A549 treated with Mapracorat at 1 μM for 4 hours (cell line): ENCODE data around the gene SPATA1. TPM values are rescaled to one million over a fixed set of nuclear protein-coding genes. Genes with fewer than 3 reads are reported as not detected.

ENCODE experiments used
- total RNA-seq: library from RNA; stranded (reverse); fragments of 200-300 nt; extraction: Qiagen RNA extraction; gene quantifications from 5 replicates; pipeline ENCODE4 v1.2.3, GENCODE V29; 2022

Gene SPATA1, protein sequence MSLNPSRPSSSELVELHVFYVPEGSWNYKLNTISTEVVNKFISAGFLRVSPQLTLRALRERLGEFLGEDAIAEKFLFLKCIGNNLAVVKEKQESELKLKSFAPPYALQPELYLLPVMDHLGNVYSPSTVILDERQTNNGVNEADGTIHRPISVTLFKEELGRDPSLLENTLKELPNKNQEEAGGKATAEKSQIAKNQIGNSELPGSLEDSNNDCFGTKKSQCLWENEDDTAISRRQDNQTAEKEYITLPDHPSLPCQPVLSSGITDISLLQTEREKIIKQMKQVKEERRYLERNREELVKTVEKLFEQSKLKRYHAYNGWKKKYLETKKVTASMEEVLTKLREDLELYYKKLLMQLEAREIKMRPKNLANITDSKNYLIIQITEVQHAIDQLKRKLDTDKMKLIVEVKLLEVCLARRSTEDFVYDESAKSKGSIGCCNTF
- 1.0 to 1.9 TPM (median 1.1 TPM) in 3 of 5 replicates, not detected in the others for total RNA-seq

DNA sequence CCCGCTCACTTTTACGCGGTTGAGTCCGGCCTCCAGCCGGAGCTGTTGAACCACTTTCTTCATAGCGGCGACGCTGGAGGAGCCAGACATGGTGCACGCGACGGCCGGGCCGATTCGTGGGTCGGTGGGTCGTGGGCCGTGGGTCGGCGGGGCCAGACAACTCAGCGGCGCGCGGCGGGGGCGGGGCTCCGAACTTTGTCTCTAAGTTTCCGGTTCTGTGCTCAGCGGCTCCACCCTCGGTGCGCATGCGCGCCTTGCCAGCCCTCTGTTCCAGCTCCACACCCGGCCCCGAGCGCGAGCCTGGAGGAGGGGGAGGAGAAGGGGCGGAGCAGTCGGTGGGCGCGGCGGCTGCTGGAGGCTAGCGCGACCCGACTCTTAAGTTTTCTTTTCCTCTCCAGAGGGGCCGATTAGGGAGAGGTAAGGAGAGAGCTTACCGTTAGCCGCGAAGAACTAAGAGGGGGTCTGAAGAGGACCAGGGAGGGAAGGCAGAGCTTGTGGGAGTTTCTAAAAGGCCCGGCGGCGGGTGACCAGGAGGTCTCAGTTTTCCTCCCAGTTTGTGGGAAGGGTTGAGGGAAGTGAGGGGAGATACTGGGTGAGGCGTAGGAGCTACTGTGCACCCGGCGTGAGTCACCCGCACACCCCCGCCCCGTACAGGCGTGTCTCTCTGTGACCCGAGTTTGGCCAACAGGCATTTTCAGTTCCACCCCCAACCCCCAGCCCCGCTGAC, at the start of gene SPATA1, which contains the start of gene GNG5:
Gene SPATA1, plus strand, starts transcription at position 385 of the 727 bp plus-strand sequence. CDS start 9,974 bp downstream, outside the sequence.
Gene GNG5, minus strand, starts transcription at position 580 of the 727 bp plus-strand sequence. Its CDS starts 490 bp downstream, at position 90.

DNA sequence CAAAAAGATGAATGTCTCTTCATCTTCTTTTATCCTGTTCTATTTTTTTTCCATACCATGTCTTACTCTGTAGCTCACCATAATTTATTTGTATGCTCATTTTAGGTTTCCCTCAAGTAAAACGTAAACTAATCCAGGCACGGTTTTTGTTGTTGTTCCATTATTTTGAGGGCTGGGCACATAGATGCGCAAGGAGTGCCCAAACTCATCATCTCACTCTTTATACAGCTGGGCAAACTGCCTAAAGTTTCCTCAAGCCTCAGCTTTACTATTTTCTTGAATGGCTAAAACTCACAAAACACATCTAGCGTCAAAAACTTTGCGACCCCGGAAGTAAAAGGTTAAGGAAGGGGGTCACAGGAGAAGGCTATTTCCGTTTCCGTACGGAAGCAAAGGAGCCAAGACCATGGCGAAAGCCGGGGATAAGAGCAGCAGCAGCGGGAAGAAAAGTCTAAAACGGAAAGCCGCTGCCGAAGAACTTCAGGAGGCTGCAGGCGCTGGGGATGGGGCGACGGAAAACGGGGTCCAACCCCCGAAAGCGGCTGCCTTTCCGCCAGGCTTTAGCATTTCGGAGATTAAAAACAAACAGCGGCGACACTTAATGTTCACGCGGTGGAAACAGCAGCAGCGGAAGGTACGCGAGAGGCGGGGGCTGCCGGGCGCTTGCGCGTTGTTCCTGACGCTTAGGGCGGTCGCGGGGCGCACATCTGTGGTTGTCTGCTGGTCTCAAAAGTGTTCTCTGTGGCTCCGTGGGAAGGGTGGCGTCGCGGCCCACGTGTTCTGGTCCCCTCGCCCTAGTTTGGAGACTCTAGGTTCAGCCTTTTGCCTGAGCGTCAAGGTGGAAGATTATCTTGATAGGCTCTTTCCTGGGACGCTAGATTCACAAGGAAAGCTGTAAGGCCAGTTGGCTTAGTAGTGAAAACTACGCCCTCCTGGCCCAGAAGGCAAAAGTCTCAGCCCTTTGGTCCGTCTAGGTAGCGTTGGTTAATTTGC, 27.0 kb upstream of the SPATA1 start, which contains the start of gene RPF1:
Gene RPF1, plus strand, starts transcription at position 391 of the 993 bp plus-strand sequence. Its CDS starts 16 bp downstream, at position 407.

DNA sequence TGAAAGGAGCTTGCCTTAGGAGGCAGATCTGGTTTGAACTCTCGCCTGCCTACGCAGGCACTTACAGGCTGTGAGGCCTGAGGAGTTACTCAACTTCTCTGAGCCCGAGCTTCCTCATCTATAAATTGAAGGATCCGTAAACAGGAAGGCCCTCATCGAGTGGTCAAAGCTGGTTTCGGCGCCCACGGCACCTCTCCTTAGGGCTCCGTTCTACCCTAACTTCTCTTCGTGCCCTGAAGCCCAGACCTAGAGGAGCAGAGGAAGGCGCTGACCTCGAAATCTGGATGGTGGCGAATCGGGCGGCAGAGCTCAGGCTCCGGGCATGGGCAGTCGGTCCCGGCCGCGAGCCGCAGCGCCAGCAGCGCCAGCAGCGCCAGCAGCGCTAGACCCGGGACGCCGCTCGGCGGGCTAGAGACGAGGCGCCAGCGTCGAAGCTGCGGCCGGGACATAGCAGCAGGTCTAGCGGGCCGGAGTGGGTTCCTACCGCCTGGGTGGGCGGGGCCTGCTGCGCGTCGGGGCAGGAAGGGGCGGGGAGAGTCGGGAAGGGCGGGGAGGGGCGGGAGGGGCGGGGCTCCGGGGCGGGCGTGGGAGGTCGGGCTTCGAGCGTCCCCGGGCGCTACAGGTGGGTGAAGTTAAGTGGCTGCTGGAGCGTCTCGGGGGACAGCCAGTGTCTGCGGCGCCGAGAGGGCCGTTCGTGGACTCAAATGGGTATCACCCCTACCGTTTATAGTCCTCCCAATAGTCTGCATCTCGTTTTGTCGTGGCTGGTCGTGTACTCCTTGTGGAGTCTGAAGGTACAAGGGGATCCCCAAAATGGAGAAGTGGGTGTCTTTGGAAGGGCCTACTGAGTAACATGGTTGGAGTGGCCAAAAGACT, 68.0 kb downstream of the SPATA1 start, which contains the start of gene CTBS:
Gene CTBS, minus strand, starts transcription at position 474 of the 876 bp plus-strand sequence. Its CDS starts 25 bp downstream, at position 449.

Other genes starting within 250 kb of the SPATA1 start
- gene SAMD13, start 204.7 kb upstream of the SPATA1 start, total RNA-seq = 0.52 to 0.81 TPM (median 0.54 TPM) in 5 replicates
- not detected in 5 replicates for gene DNASE2B, start 107.9 kb upstream of the SPATA1 start, total RNA-seq
- 29.9 to 33.7 TPM (median 31.2 TPM) in 5 replicates for gene RPF1, start 27.1 kb upstream of the SPATA1 start, total RNA-seq
- gene GNG5, start 195 bp downstream of the SPATA1 start, total RNA-seq = 187 to 205 TPM (median 191 TPM) in 5 replicates
- 4.6 to 6.7 TPM (median 5.7 TPM) in 5 replicates for gene CTBS, start 68.1 kb downstream of the SPATA1 start, total RNA-seq
- gene SSX2IP, start 184.1 kb downstream of the SPATA1 start, total RNA-seq = 9.5 to 13.3 TPM (median 11.9 TPM) in 5 replicates